ENCODE results near the gene MPC1.

The MPC1 gene

GRCh38 chr6:166318227-166318626 is 64.5 kb downstream of the MPC1 start:
- TF ChIP-seq EZH2phosphoT487 (IDR thresholded peaks at IDR 0.05; ENCODE audit: borderline replicate concordance, low read length) (no peak), CTCF (IDR thresholded peaks at IDR 0.05; ENCODE audit: low read depth, low read length, poor library complexity, severe bottlenecking) (no peak)
- Histone ChIP-seq H3K9me3 (ENCODE audit: control insufficient read depth, insufficient read depth, low read length) (no peaks in the 10 kb centered on the region), H4K20me1 (ENCODE audit: control insufficient read depth, insufficient read depth, low read depth, low read length) (no peaks in the 10 kb centered on the region), H3K4me1 (ENCODE audit: control insufficient read depth, low read length) (no peaks in the 10 kb centered on the region), H3F3A (ENCODE audit: control insufficient read depth, insufficient read depth) (peaks cover 6% of the 10 kb centered on the region; the same call in 1 of the 2 replicates), H3K9me2 (replicated peaks; ENCODE audit: control insufficient read depth, low read length) (no peaks in the 10 kb centered on the region), H3K79me2 (ENCODE audit: control insufficient read depth, low read length) (no peaks in the 10 kb centered on the region), H3K27ac (ENCODE audit: low read depth, low read length) (no peak overlapping the region), H3K4me2 (ENCODE audit: low read length) (no peak overlapping the region), H3K27me3 (ENCODE audit: control insufficient read depth, low read length) (no peaks in the 10 kb centered on the region), H3K4me3 (ENCODE audit: low read length) (no peak overlapping the region), H3K36me3 (ENCODE audit: control insufficient read depth, low read length) (peaks cover 24% of the 10 kb centered on the region)

- no peaks in the 10 kb centered on the region for H4K20me1 ChIP-seq (ENCODE audit: control insufficient read depth, insufficient read depth, low read depth, low read length)
Observed at GRCh38 chr6:166317261-166318212, 65.2 kb downstream of the MPC1 start.

GRCh38 chr6:166315436-166315835 is 67.3 kb downstream of the MPC1 start:
- no peaks in the 10 kb centered on the region for H3K79me2 ChIP-seq (ENCODE audit: control insufficient read depth, low read length)
- H3K27ac ChIP-seq (ENCODE audit: low read depth, low read length), result no peak overlapping the region
- H3K9me3 ChIP-seq (ENCODE audit: control insufficient read depth, insufficient read depth, low read length), result no peaks in the 10 kb centered on the region
- H3F3A ChIP-seq (ENCODE audit: control insufficient read depth, insufficient read depth), result peaks cover 6% of the 10 kb centered on the region; the same call in 1 of the 2 replicates
- TF ChIP-seq CTCF (IDR thresholded peaks at IDR 0.05; ENCODE audit: low read depth, low read length, poor library complexity, severe bottlenecking), result no peak
- no peak for TF ChIP-seq EZH2phosphoT487 (IDR thresholded peaks at IDR 0.05; ENCODE audit: borderline replicate concordance, low read length)
- H3K27me3 ChIP-seq (ENCODE audit: control insufficient read depth, low read length), result no peaks in the 10 kb centered on the region
- H3K4me3 ChIP-seq (ENCODE audit: low read length), result no peak overlapping the region
- no peaks in the 10 kb centered on the region for H3K9me2 ChIP-seq (replicated peaks; ENCODE audit: control insufficient read depth, low read length)
- H3K4me1 ChIP-seq (ENCODE audit: control insufficient read depth, low read length), result 0 out of 2 replicates have a peak, but pooled peaks cover 3% of the 10 kb centered on the region
- peaks cover 5% of the 10 kb centered on the region; the same call in 1 of the 2 replicates for H3K36me3 ChIP-seq (ENCODE audit: control insufficient read depth, low read length)
- no peak overlapping the region for H3K4me2 ChIP-seq (ENCODE audit: low read length)
- H4K20me1 ChIP-seq (ENCODE audit: control insufficient read depth, insufficient read depth, low read depth, low read length), result no peaks in the 10 kb centered on the region

More at GRCh38 chr6:166317261-166318212, 65.2 kb downstream of the MPC1 start:
- H3K27ac ChIP-seq (ENCODE audit: low read depth, low read length), result no peak overlapping the region
- H3K27me3 ChIP-seq (ENCODE audit: control insufficient read depth, low read length), result no peaks in the 10 kb centered on the region
- H3K4me3 ChIP-seq (ENCODE audit: low read length), result no peak overlapping the region
- peaks cover 18% of the 10 kb centered on the region for H3K36me3 ChIP-seq (ENCODE audit: control insufficient read depth, low read length)
- TF ChIP-seq EZH2phosphoT487 (IDR thresholded peaks at IDR 0.05; ENCODE audit: borderline replicate concordance, low read length), result no peak
- no peak for TF ChIP-seq CTCF (IDR thresholded peaks at IDR 0.05; ENCODE audit: low read depth, low read length, poor library complexity, severe bottlenecking)
- H3F3A ChIP-seq (ENCODE audit: control insufficient read depth, insufficient read depth), result peaks cover 6% of the 10 kb centered on the region; the same call in 1 of the 2 replicates
- no peaks in the 10 kb centered on the region for H3K9me2 ChIP-seq (replicated peaks; ENCODE audit: control insufficient read depth, low read length)
- no peak overlapping the region for H3K4me2 ChIP-seq (ENCODE audit: low read length)
- H3K4me1 ChIP-seq (ENCODE audit: control insufficient read depth, low read length), result 0 out of 2 replicates have a peak, but pooled peaks cover 3% of the 10 kb centered on the region
- no peaks in the 10 kb centered on the region for H3K79me2 ChIP-seq (ENCODE audit: control insufficient read depth, low read length)
- H3K9me3 ChIP-seq (ENCODE audit: control insufficient read depth, insufficient read depth, low read length), result no peaks in the 10 kb centered on the region
